K562 (cell line): ENCODE data around the gene CLEC4E. TPM values are rescaled to one million over a fixed set of nuclear protein-coding genes. Genes with fewer than 3 reads are reported as not detected.

Experiments
- ATAC-seq: fragments of 200-7000 bp; cut with Tn5 transposase; 3 replicates; pipeline ENCODE4 v1.9.1; 2020; ENCODE audit warnings: moderate library complexity
- BruUV-seq: library from RNA; stranded (reverse); fragments of 400-500 nt; replicated peaks from 2 replicates; lab custom pipeline; 2021; lab: Mats Ljungman, UMichigan
- CTCF ChIA-PET: fragments of 300-600 bp; formaldehyde crosslinking; extraction: SDS; loops from one replicate; lab custom pipeline; 2021; ENCODE audit warnings: low intra/inter-chr PET ratio; lab: Yijun Ruan, JAX
- POLR2A ChIA-PET: fragments of 300-600, 350-650 bp; sonication (Branson Sonifier 250); formaldehyde crosslinking; extraction: SDS; loops from one replicate; lab custom pipeline; 2021; ENCODE audit warnings: antibody characterized with exemption, inconsistent platforms; lab: Yijun Ruan, JAX
- DNase-seq, 4 experiments: peaks; one replicate each; pipeline versions ENCODE4 v3.0.0 to v3.0.0-alpha.2; 2011 to 2018; ENCODE audit warnings: low spot score in 3 of 4, mixed read lengths in 3 of 4; ENCODE audit errors: extremely low read depth in 1 of 4
- FAIRE-seq: peaks from 2 replicates; lab custom pipeline; 2011; peaks lifted over from hg19 to GRCh38; lab: Jason Lieb, UNC
- H2AFZ ChIP-seq: 2 replicates; pipeline ENCODE4 v1.6.0; 2011; ENCODE audit warnings: low read depth, low read length, control low read depth, inconsistent platforms
- H3K27ac ChIP-seq: fragments of 200-600 bp; 3 replicates; pipeline ENCODE4 v1.8.0; 2011; ENCODE audit warnings: low read depth, mild to moderate bottlenecking, control low read depth, inconsistent platforms, low read length, moderate library complexity, mixed read lengths; ENCODE audit errors: extremely low read depth
- H3K27me3 ChIP-seq, 2 experiments: fragments of 300-600 bp in 1 of 2; 2 replicates in 1 of 2; 3 replicates in 1 of 2; pipeline versions ENCODE4 v1.6.0 to v1.8.0; 2011; ENCODE audit warnings: inconsistent platforms in 2 of 2, low read length in 2 of 2, mild to moderate bottlenecking in 1 of 2, mixed read lengths in 1 of 2, moderate library complexity in 1 of 2; ENCODE audit not compliant: control insufficient read depth in 2 of 2, insufficient read depth in 2 of 2
- H3K36me3 ChIP-seq: fragments of 300-600 bp; 3 replicates; pipeline ENCODE4 v1.8.0; 2011; ENCODE audit warnings: mild to moderate bottlenecking, low read length, inconsistent platforms; ENCODE audit not compliant: control insufficient read depth, insufficient read depth
- H3K4me1 ChIP-seq, 2 experiments: fragments of 200-600 bp in 1 of 2; replicated peaks in 1 of 2; 2 replicates in 1 of 2; 3 replicates in 1 of 2; pipeline versions ENCODE4 v1.5.1 to v1.8.0; 2011; ENCODE audit warnings: inconsistent platforms in 2 of 2, low read length in 2 of 2, mild to moderate bottlenecking in 1 of 2, mixed read lengths in 1 of 2, moderate library complexity in 1 of 2; ENCODE audit not compliant: control insufficient read depth in 2 of 2, insufficient read depth in 2 of 2
- H3K4me2 ChIP-seq: 2 replicates; pipeline ENCODE4 v1.6.1; 2011; ENCODE audit warnings: low read length, control low read depth, inconsistent platforms, mixed read lengths; ENCODE audit not compliant: insufficient read depth
- H3K4me3 ChIP-seq: fragments of 200-600 bp; sonication (generic), shearing (Covaris generic); 2 replicates; pipeline ENCODE4 v1.5.1; 2016; ENCODE audit warnings: control low read depth, inconsistent platforms
- H3K79me2 ChIP-seq: fragments of 200-600 bp; 3 replicates; pipeline ENCODE4 v1.8.0; 2011; ENCODE audit warnings: low read length, inconsistent platforms; ENCODE audit not compliant: control insufficient read depth, insufficient read depth
- H3K9ac ChIP-seq, 2 experiments: 2 replicates each; pipeline versions ENCODE4 v1.6.0 to v1.6.1; 2011; ENCODE audit warnings: low read depth in 2 of 2, low read length in 2 of 2, control low read depth in 1 of 2, inconsistent platforms in 1 of 2, mild to moderate bottlenecking in 1 of 2, mixed read lengths in 1 of 2; ENCODE audit not compliant: insufficient read depth in 1 of 2
- H3K9me1 ChIP-seq: one replicate; pipeline ENCODE4 v1.6.0; 2011; ENCODE audit warnings: inconsistent platforms, mild to moderate bottlenecking, low read length, moderate library complexity; ENCODE audit not compliant: control insufficient read depth, insufficient read depth
- H3K9me3 ChIP-seq: replicated peaks from 2 replicates; pipeline ENCODE4 v1.5.1; 2011; ENCODE audit warnings: low read depth, low read length, inconsistent platforms; ENCODE audit not compliant: control insufficient read depth, insufficient read depth
- H4K20me1 ChIP-seq: replicated peaks from 2 replicates; pipeline ENCODE4 v1.6.1; 2011; ENCODE audit warnings: low read length, inconsistent platforms, mixed read lengths; ENCODE audit not compliant: control insufficient read depth, insufficient read depth
- ETV5 ChIP-seq: sonication (generic); formaldehyde crosslinking; IDR thresholded peaks from 2 replicates; pipeline ENCODE4 v1.4.0; 2020; ENCODE audit warnings: low read depth, mild to moderate bottlenecking, missing genetic modification reagents
- FOXA1 ChIP-seq: fragments of 450-650 bp; IDR thresholded peaks from 2 replicates; pipeline ENCODE4 v1.6.1; 2016; ENCODE audit warnings: mild to moderate bottlenecking, borderline replicate concordance
- HMBOX1 ChIP-seq: sonication (generic); IDR thresholded peaks from 2 replicates; pipeline ENCODE4 v1.6.1; 2016
- NR2F6 ChIP-seq: fragments of 450-650 bp; formaldehyde crosslinking; IDR thresholded peaks from 2 replicates; pipeline ENCODE4 v1.4.0; 2020; ENCODE audit warnings: mild to moderate bottlenecking
- RBFOX2 ChIP-seq: fragments of 200-400 bp; formaldehyde crosslinking; IDR thresholded peaks from 2 replicates; pipeline ENCODE4 v1.6.1; 2017; ENCODE audit warnings: low read depth, mild to moderate bottlenecking, low read length, moderate library complexity
- RNF2 ChIP-seq: sonication (generic); IDR thresholded peaks from 2 replicates; pipeline ENCODE4 v1.6.1; 2016
- SFPQ ChIP-seq: fragments of 200-400 bp; formaldehyde crosslinking; IDR thresholded peaks from 2 replicates; pipeline ENCODE4 v1.6.1; 2017; ENCODE audit warnings: mild to moderate bottlenecking, low read depth, low read length, moderate library complexity
- SP2 ChIP-seq: IDR thresholded peaks from 2 replicates; pipeline ENCODE4 v1.6.1; 2011; ENCODE audit warnings: mild to moderate bottlenecking, low read depth, low read length, moderate library complexity; ENCODE audit not compliant: poor library complexity, severe bottlenecking; ENCODE audit errors: extremely low read depth
- SRSF9 ChIP-seq: fragments of 200-400 bp; formaldehyde crosslinking; IDR thresholded peaks from 2 replicates; pipeline ENCODE4 v1.6.1; 2017; ENCODE audit warnings: low read depth, low read length, borderline replicate concordance
- TAF9B ChIP-seq: fragments of 450-650 bp; IDR thresholded peaks from 2 replicates; pipeline ENCODE4 v1.6.1; 2018; ENCODE audit warnings: mild to moderate bottlenecking; ENCODE audit not compliant: partially characterized antibody
- ZNF277 ChIP-seq: fragments of 250-450 bp; sonication (Bioruptor Pico); IDR thresholded peaks from 2 replicates; pipeline ENCODE4 v1.8.0; 2022; ENCODE audit warnings: inconsistent platforms, mild to moderate bottlenecking, moderate library complexity, borderline replicate concordance
- ZNF3 ChIP-seq: fragments of 250-450 bp; sonication (Bioruptor Pico); IDR thresholded peaks from 2 replicates; pipeline ENCODE4 v1.5.0; 2021; ENCODE audit warnings: mild to moderate bottlenecking, moderate library complexity
- ZNF76 ChIP-seq: fragments of 250-450 bp; sonication (Bioruptor Pico); IDR thresholded peaks from 2 replicates; pipeline ENCODE4 v1.4.0; 2020; ENCODE audit warnings: mild to moderate bottlenecking, moderate library complexity, borderline replicate concordance
- WGBS: fragments of 100-300 bp; shearing (Covaris generic); methylation state at CpG from one replicate; pipeline ENCODE4 v1.1.6; 2016; ENCODE audit warnings: low coverage, mixed read lengths; ENCODE audit not compliant: insufficient coverage; ENCODE audit errors: missing lambda C conversion rate; 5-methylcytosine and 5-hydroxymethylcytosine counted together
- in situ Hi-C: fragments of 300-500 bp; cut with MboI; formaldehyde crosslinking; loops from 4 replicates; pipeline ENCODE4 v1.15.0; 2018; ENCODE audit warnings: inconsistent platforms, mixed read lengths
- intact Hi-C: fragments of 100-400 bp; cut with micrococcal nuclease; formaldehyde crosslinking; loops from 2 replicates; pipeline ENCODE4 v1.14.2; 2022
- polyA plus RNA-seq, 8 experiments: library from polyadenylated mRNA; depleted of rRNA in 4 of 8; stranded (reverse) in 5 of 8; unstranded in 3 of 8; fragments of >200 nt; fragmentation: Nextera tagmentation in 2 of 8; fragmentation: Illumina TruSeq in 1 of 8; extraction: Ambion mirVana in 2 of 8; extraction: Trizol in 1 of 8; gene quantifications; 2 replicates each; pipeline versions ENCODE4 v1.2.1 to v1.2.3, GENCODE V29; 2011 to 2014; ENCODE audit warnings: inconsistent platforms in 1 of 8, missing spikeins in 1 of 8
- total RNA-seq, 7 experiments: library from RNA; depleted of rRNA in 6 of 7; stranded (reverse); fragments of >200 nt in 6 of 7; fragmentation: Illumina TruSeq in 2 of 7; extraction: Trizol in 2 of 7; gene quantifications; 2 replicates each; pipeline versions ENCODE4 v1.2.1 to v1.2.3, GENCODE V29; 2011 to 2021; ENCODE audit warnings: low replicate concordance in 1 of 7

Gene CLEC4E
- total and polyA plus RNA-seq, 9 of the 15 experiments (the other 6 are each of a cell fraction or from before 2014, with no cell fraction given), result not detected

GRCh38 chr12:8549381-8549780 lies 8.7 kb upstream of the CLEC4E start:
- Histone ChIP-seq H3K9ac (no peak overlapping the region), H3K79me2 (no peaks in the 10 kb centered on the region), H2AFZ (no peak overlapping the region), H3K4me1 (no peaks in the 10 kb centered on the region), H3K4me3 (no peak overlapping the region), H3K27me3 (no peaks in the 10 kb centered on the region), H3K9me1 (no peaks in the 10 kb centered on the region), H3K36me3 (no peaks in the 10 kb centered on the region), H4K20me1 (no peaks in the 10 kb centered on the region), H3K9me3 (no peaks in the 10 kb centered on the region), H3K27ac (no peak overlapping the region), H3K4me2 (no peak overlapping the region)
- no peak for DNase-seq
- intact Hi-C loops, result no loop called here
- TF ChIP-seq ZNF3 (CRISPR knock-in tag) (no peak), FOXA1 (no peak), SP2 (no peak), ZNF277 (CRISPR knock-in tag) (no peak), HMBOX1 (no peak), SRSF9 (no peak), ZNF76 (CRISPR knock-in tag) (no peak), SFPQ (no peak), RNF2 (no peak), ETV5 (CRISPR knock-in tag) (no peak), NR2F6 (no peak), RBFOX2 (no peak), TAF9B (no peak)
- CTCF ChIA-PET, result no interaction called here
- no peak for ATAC-seq
- in situ Hi-C loops, result no loop called here
- WGBS, result 0% methylated on average over 4 of the region's 5 CpGs
- BruUV-seq, result no TSS peak
- POLR2A ChIA-PET, result no interaction called here
- no peak for FAIRE-seq
